HepG2 (cell line): ENCODE data around the gene GRK5. TPM values are rescaled to one million over a fixed set of nuclear protein-coding genes. Genes with fewer than 3 reads are reported as not detected.

Experiments used
- ATAC-seq: fragments of 200-7000 bp; cut with Tn5 transposase; 3 replicates; pipeline ENCODE4 v1.9.1; 2020; ENCODE audit warnings: mild to moderate bottlenecking, moderate library complexity
- BruUV-seq: library from RNA; stranded (reverse); fragments of 400-500 nt; replicated peaks from 2 replicates; lab custom pipeline; 2021; lab: Mats Ljungman, UMichigan
- CTCF ChIA-PET: fragments of 300-600 bp; formaldehyde crosslinking; extraction: SDS; loops from one replicate; lab custom pipeline; 2021; ENCODE audit warnings: low total read pairs, inconsistent platforms, low intra/inter-chr PET ratio; lab: Yijun Ruan, JAX
- POLR2A ChIA-PET: fragments of 350-600 bp; sonication (Branson Sonifier 250); formaldehyde crosslinking; loops from one replicate; lab custom pipeline; 2020; ENCODE audit warnings: antibody characterized with exemption, inconsistent platforms; lab: Yijun Ruan, JAX
- DNase-seq: peaks from one replicate; pipeline ENCODE4 v3.0.0-alpha.2; 2015; ENCODE audit warnings: low spot score
- FAIRE-seq: peaks from 3 replicates; lab custom pipeline; 2011; peaks lifted over from hg19 to GRCh38; lab: Jason Lieb, UNC
- H2AFZ ChIP-seq: one replicate; pipeline ENCODE4 v1.6.1; 2011; ENCODE audit warnings: low read length, inconsistent platforms
- H3K27ac ChIP-seq: fragments of 300-600 bp; 3 replicates; pipeline ENCODE4 v1.8.0; 2011; ENCODE audit warnings: mixed run types, mild to moderate bottlenecking, mixed read lengths, low read length, inconsistent platforms; ENCODE audit not compliant: insufficient read depth; ENCODE audit errors: extremely low read length
- H3K27me3 ChIP-seq, 2 experiments: fragments of 200-600 bp in 1 of 2; 2 replicates in 1 of 2; 3 replicates in 1 of 2; pipeline versions ENCODE4 v1.6.0 to v1.8.0; 2011; ENCODE audit warnings: low read length in 2 of 2, mild to moderate bottlenecking in 2 of 2, moderate library complexity in 2 of 2, inconsistent platforms in 1 of 2; ENCODE audit not compliant: insufficient read depth in 2 of 2, control insufficient read depth in 1 of 2
- H3K36me3 ChIP-seq, 2 experiments: fragments of 200-600 bp in 1 of 2; replicated peaks in 1 of 2; 2 replicates in 1 of 2; 3 replicates in 1 of 2; pipeline versions ENCODE4 v1.5.1 to v1.8.0; 2011; ENCODE audit warnings: low read length in 2 of 2, inconsistent platforms in 1 of 2; ENCODE audit not compliant: insufficient read depth in 2 of 2, control insufficient read depth in 1 of 2
- H3K4me1 ChIP-seq: 2 replicates; pipeline ENCODE4 v1.5.1; 2012; ENCODE audit warnings: low read length, inconsistent platforms; ENCODE audit not compliant: insufficient read depth
- H3K4me2 ChIP-seq: 2 replicates; pipeline ENCODE4 v1.6.0; 2011; ENCODE audit warnings: low read depth, low read length, inconsistent platforms
- H3K4me3 ChIP-seq, 3 experiments: fragments of 200-600 bp in 1 of 3; sonication (generic), shearing (Covaris generic) in 1 of 3; replicated peaks in 1 of 3; 2 replicates each; pipeline ENCODE4 v1.5.1; 2011 to 2016; ENCODE audit warnings: low read length in 3 of 3, inconsistent platforms in 2 of 3, low read depth in 2 of 3, mild to moderate bottlenecking in 2 of 3, control low read depth in 1 of 3, mixed read lengths in 1 of 3; ENCODE audit not compliant: insufficient read depth in 1 of 3
- H3K79me2 ChIP-seq: one replicate; pipeline ENCODE4 v1.6.1; 2011; ENCODE audit warnings: low read length, inconsistent platforms; ENCODE audit not compliant: insufficient read depth
- H3K9ac ChIP-seq: 2 replicates; pipeline ENCODE4 v1.6.0; 2011; ENCODE audit warnings: mild to moderate bottlenecking, low read depth, low read length, inconsistent platforms; ENCODE audit not compliant: insufficient read depth
- H3K9me3 ChIP-seq: 2 replicates; pipeline ENCODE4 v1.5.1; 2012; ENCODE audit warnings: mild to moderate bottlenecking, low read length
- H4K20me1 ChIP-seq: 2 replicates; pipeline ENCODE4 v1.6.0; 2011; ENCODE audit warnings: inconsistent platforms, mild to moderate bottlenecking, low read length, moderate library complexity; ENCODE audit not compliant: insufficient read depth
- SALL2 ChIP-seq: sonication (generic); formaldehyde crosslinking; IDR thresholded peaks from 2 replicates; pipeline ENCODE4 v1.8.1; 2023; ENCODE audit warnings: mild to moderate bottlenecking, missing genetic modification reagents, inconsistent platforms
- ZNF740 ChIP-seq: sonication (generic); formaldehyde crosslinking; IDR thresholded peaks from 2 replicates; pipeline ENCODE4 v1.4.0; 2020; ENCODE audit warnings: missing genetic modification reagents
- ZNF780A ChIP-seq: sonication (generic); formaldehyde crosslinking; IDR thresholded peaks from 2 replicates; pipeline ENCODE4 v1.8.0; 2022; ENCODE audit warnings: mild to moderate bottlenecking, missing genetic modification reagents, moderate library complexity
- ZSCAN30 ChIP-seq: sonication (generic); formaldehyde crosslinking; IDR thresholded peaks from 2 replicates; pipeline ENCODE4 v1.5.0; 2020; ENCODE audit warnings: mild to moderate bottlenecking, missing genetic modification reagents
- WGBS: methylation state at CpG from one replicate; pipeline ENCODE4 v1.1.6; 2017; ENCODE audit warnings: low lambda C conversion rate; 5-methylcytosine and 5-hydroxymethylcytosine counted together
- in situ Hi-C: cut with HindIII; loops from 2 replicates; pipeline ENCODE4 v1.10.0; 2017; ENCODE audit warnings: low pct_unique_long_range_greater_than_20kb; ENCODE audit not compliant: extremely low pct_ligation_motif_present
- intact Hi-C: fragments of 100-400 bp; cut with micrococcal nuclease; formaldehyde crosslinking; loops from one replicate; pipeline ENCODE4 v1.10.0; 2022; ENCODE audit not compliant: unreplicated experiment
- polyA plus RNA-seq, 8 experiments: library from polyadenylated mRNA; depleted of rRNA in 3 of 8; stranded (reverse) in 7 of 8; unstranded in 1 of 8; fragments of >200 nt; fragmentation: Illumina TruSeq in 4 of 8; extraction: Trizol in 4 of 8; gene quantifications; 2 replicates each; pipeline versions ENCODE4 v1.2.1 to v1.2.3, GENCODE V29; 2011 to 2016; ENCODE audit warnings: low read depth in 4 of 8, missing spikeins in 1 of 8, mixed read lengths in 1 of 8; ENCODE audit not compliant: insufficient read depth in 1 of 8
- total RNA-seq, 5 experiments: library from RNA; depleted of rRNA; stranded (reverse); fragments of >200 nt; fragmentation: Illumina TruSeq; extraction: Trizol; gene quantifications; 2 replicates each; pipeline ENCODE4 v1.2.3, GENCODE V29; 2016; ENCODE audit warnings: low read depth in 1 of 5

Gene GRK5
- total and polyA plus RNA-seq, 2 of the 13 experiments (the other 11 are each of a cell fraction or from before 2014, with no cell fraction given) = 10.4 to 12.6 TPM

DNA sequence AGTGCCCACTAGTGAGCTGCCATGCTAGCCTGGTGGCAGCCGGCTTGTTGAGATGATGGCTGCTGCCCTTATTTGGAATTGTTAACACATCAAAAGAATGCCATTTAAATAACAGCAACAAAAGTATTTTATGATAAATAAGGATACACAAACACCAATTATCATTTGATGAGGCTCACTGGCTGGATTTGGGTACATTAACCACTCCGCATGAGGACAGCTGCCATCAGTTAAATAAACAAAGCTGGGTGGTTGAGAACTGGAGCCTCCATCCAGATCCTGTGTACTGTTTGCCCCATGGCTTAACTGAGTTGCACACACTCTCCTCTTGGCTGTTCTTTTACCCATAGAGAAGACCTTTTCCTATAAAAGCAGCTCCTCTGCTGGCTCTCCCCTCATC is 231.3 kb downstream of the GRK5 start:
- Histone ChIP-seq H4K20me1 (no peaks in the 10 kb centered on the region), H3K9ac (no peak overlapping the region), H3K4me3 (no peak overlapping the region), H3K9me3 (peaks cover 9% of the 10 kb centered on the region; the same call in 1 of the 2 replicates), H3K4me2 (no peak overlapping the region), H3K4me1 (no peaks in the 10 kb centered on the region), H3K27me3 (no peaks in the 10 kb centered on the region), H3K36me3 (no peaks in the 10 kb centered on the region; a peak in 1 of 5 replicates), H2AFZ (no peak overlapping the region), H3K79me2 (no peaks in the 10 kb centered on the region), H3K27ac (no peak overlapping the region)
- no TSS peak for BruUV-seq
- ChIA-PET CTCF (no interaction called here), POLR2A (no interaction called here)
- in situ Hi-C loops = no loop called here
- no peak for ATAC-seq
- 100% methylated on average over 2 of the region's 2 CpGs for WGBS
- intact Hi-C loops = no loop called here
- TF ChIP-seq ZSCAN30 (peak; percentile 77; the same call in 1 of the 2 replicates), ZNF740 (CRISPR knock-in tag) (no peak)
- FAIRE-seq = no peak
- DNase-seq = no peak

- CTCF ChIA-PET = no interaction called here
- in situ Hi-C loops = loop anchor here (10.0 kb wide), 1 partner anchor 245 kb away; no protein-coding TSS in a partner anchor
- ATAC-seq = no peak
Measured at GRCh38 chr10:119439922-119440321, 232.6 kb downstream of the GRK5 start.

More at GRCh38 chr10:119439922-119440321, 232.6 kb downstream of the GRK5 start:
- POLR2A ChIA-PET = no interaction called here
- H2AFZ ChIP-seq = no peak overlapping the region
- no peak overlapping the region for H3K4me3 ChIP-seq
- H4K20me1 ChIP-seq = no peaks in the 10 kb centered on the region
- TF ChIP-seq ZNF780A (CRISPR knock-in tag) (no peak), SALL2 (CRISPR knock-in tag) (no peak)
- TF ChIP-seq, all 625 proteins: peak for 0
- no peaks in the 10 kb centered on the region for H3K79me2 ChIP-seq
- BruUV-seq = no TSS peak
- H3K36me3 ChIP-seq = no peaks in the 10 kb centered on the region; a peak in 1 of 5 replicates
- FAIRE-seq (no peak), DNase-seq (no peak)
- 90% methylated on average over 5 of the region's 5 CpGs for WGBS
- no peaks in the 10 kb centered on the region for H3K27me3 ChIP-seq
- intact Hi-C loops = no loop called here
- no peaks in the 10 kb centered on the region; the same call in 1 of the 2 replicates for H3K9me3 ChIP-seq
- H3K4me1 ChIP-seq = no peaks in the 10 kb centered on the region
- H3K9ac ChIP-seq = no peak overlapping the region
- H3K4me2 ChIP-seq = no peak overlapping the region
- H3K27ac ChIP-seq = no peak overlapping the region
